HCT116 (cell line): ENCODE results near the gene FOXF1. TPM values are rescaled to one million over a fixed set of nuclear protein-coding genes. Genes with fewer than 3 reads are reported as not detected.

Experiments
- ATAC-seq: fragments of 200-7000 bp; cut with Tn5 transposase; 2 replicates; pipeline ENCODE4 v1.9.1; 2020; ENCODE audit warnings: mild to moderate bottlenecking, moderate library complexity
- BruUV-seq: library from RNA; stranded (reverse); fragments of 400-500 nt; replicated peaks from 2 replicates; lab custom pipeline; 2021; lab: Mats Ljungman, UMichigan
- CTCF ChIA-PET: fragments of 300-600 bp; sonication (Branson Sonifier 250); formaldehyde crosslinking; loops from one replicate; lab custom pipeline; 2021; ENCODE audit warnings: antibody characterized with exemption; lab: Charles Lee
- POLR2A ChIA-PET: fragments of 300-600, 350-600 bp; sonication (Branson Sonifier 250); formaldehyde crosslinking; loops from one replicate; lab custom pipeline; 2021; ENCODE audit warnings: antibody characterized with exemption; lab: Charles Lee
- RAD21 ChIA-PET, 2 experiments: fragments of 300-600 bp; sonication (Branson Sonifier 250); formaldehyde crosslinking; loops; one replicate each; lab custom pipeline; 2023; ENCODE audit warnings: low total read pairs in 2 of 2; ENCODE audit not compliant: uncharacterized antibody in 2 of 2, unreplicated experiment in 2 of 2, low non-redundant PET in 1 of 2; lab: Charles Lee
- DNase-seq: peaks from one replicate; pipeline ENCODE4 v3.0.0-alpha.2; 2010; ENCODE audit warnings: low read depth, low spot score
- H2AFZ ChIP-seq: fragments of 200-600 bp; shearing (Covaris generic), sonication (generic); 2 replicates; pipeline ENCODE4 v1.6.1; 2017; ENCODE audit warnings: low read depth, mixed run types, mixed read lengths, antibody characterized with exemption, low read length; ENCODE audit not compliant: poor library complexity, severe bottlenecking
- H3K27ac ChIP-seq: 2 replicates; pipeline ENCODE4 v1.5.1; 2012; ENCODE audit warnings: low read depth, low read length
- H3K27me3 ChIP-seq: fragments of 200-600 bp; sonication (generic); 2 replicates; pipeline ENCODE4 v1.6.1; 2016; ENCODE audit warnings: mixed run types, low read length, mixed read lengths; ENCODE audit not compliant: insufficient read depth
- H3K36me3 ChIP-seq, 2 experiments: fragments of 200-500 bp in 1 of 2; fragments of 200-600 bp in 1 of 2; sonication (Bioruptor generic) in 1 of 2; sonication (generic) in 1 of 2; 2 replicates each; pipeline versions ENCODE4 v1.5.1 to v1.6.1; 2014 to 2016; ENCODE audit warnings: low read length in 2 of 2, inconsistent platforms in 1 of 2, mixed read lengths in 1 of 2, mixed run types in 1 of 2; ENCODE audit not compliant: insufficient read depth in 2 of 2, control insufficient read depth in 1 of 2
- H3K4me1 ChIP-seq, 2 experiments: fragments of 200-600 bp in 1 of 2; sonication (generic) in 1 of 2; 2 replicates each; pipeline versions ENCODE4 v1.5.1 to v1.6.1; 2012 to 2017; ENCODE audit warnings: low read length in 2 of 2, inconsistent platforms in 1 of 2, mild to moderate bottlenecking in 1 of 2, mixed read lengths in 1 of 2, mixed run types in 1 of 2, moderate library complexity in 1 of 2; ENCODE audit not compliant: insufficient read depth in 2 of 2, control insufficient read depth in 1 of 2
- H3K4me2 ChIP-seq: fragments of 200-600 bp; sonication (generic); 2 replicates; pipeline ENCODE4 v1.6.1; 2017; ENCODE audit warnings: mixed run types, low read length, mixed read lengths
- H3K4me3 ChIP-seq, 2 experiments: fragments of 200-600 bp in 1 of 2; sonication (generic) in 1 of 2; replicated peaks in 1 of 2; 2 replicates each; pipeline ENCODE4 v1.5.1; 2011 to 2016; ENCODE audit warnings: low read length in 2 of 2, control low read depth in 1 of 2, low read depth in 1 of 2, mild to moderate bottlenecking in 1 of 2, mixed read lengths in 1 of 2, mixed run types in 1 of 2
- H3K79me2 ChIP-seq: fragments of 200-600 bp; sonication (generic); 2 replicates; pipeline ENCODE4 v1.6.1; 2017; ENCODE audit warnings: mild to moderate bottlenecking, mixed run types, low read length, moderate library complexity, mixed read lengths; ENCODE audit not compliant: insufficient read depth
- H3K9ac ChIP-seq: fragments of 200-600 bp; sonication (generic); 2 replicates; pipeline ENCODE4 v1.6.1; 2016; ENCODE audit warnings: low read length, mixed read lengths
- H3K9me2 ChIP-seq: fragments of 200-600 bp; sonication (generic), shearing (Covaris generic); 2 replicates; pipeline ENCODE4 v1.6.1; 2017; ENCODE audit warnings: mixed run types, mild to moderate bottlenecking, moderate library complexity; ENCODE audit not compliant: insufficient read depth
- H3K9me3 ChIP-seq, 2 experiments: fragments of 200-500 bp in 1 of 2; fragments of 200-600 bp in 1 of 2; sonication (Bioruptor generic) in 1 of 2; sonication (generic) in 1 of 2; 2 replicates each; pipeline ENCODE4 v1.6.1; 2014 to 2017; ENCODE audit warnings: low read length in 2 of 2, mixed read lengths in 2 of 2, inconsistent platforms in 1 of 2, low read depth in 1 of 2, mild to moderate bottlenecking in 1 of 2, mixed run types in 1 of 2, moderate library complexity in 1 of 2; ENCODE audit not compliant: control insufficient read depth in 1 of 2, insufficient read depth in 1 of 2
- H4K20me1 ChIP-seq: fragments of 200-600 bp; sonication (generic), shearing (Covaris generic); 2 replicates; pipeline ENCODE4 v1.6.1; 2017; ENCODE audit warnings: mixed run types, mild to moderate bottlenecking, moderate library complexity; ENCODE audit not compliant: insufficient read depth
- CBX3 ChIP-seq: IDR thresholded peaks from 2 replicates; pipeline ENCODE4 v1.6.1; 2012; ENCODE audit warnings: low read depth
- EGR1 ChIP-seq: IDR thresholded peaks from 2 replicates; pipeline ENCODE4 v1.6.1; 2012; ENCODE audit warnings: low read depth
- ELF1 ChIP-seq: IDR thresholded peaks from 2 replicates; pipeline ENCODE4 v1.6.1; 2012; ENCODE audit warnings: low read depth, borderline replicate concordance
- EZH2 ChIP-seq: fragments of 200-600 bp; sonication (generic); IDR thresholded peaks from 2 replicates; pipeline ENCODE4 v1.6.1; 2017; ENCODE audit warnings: antibody characterized with exemption, mixed run types
- EZH2phosphoT487 ChIP-seq: fragments of 200-600 bp; IDR thresholded peaks from 2 replicates; pipeline ENCODE4 v1.6.1; 2018; ENCODE audit warnings: antibody characterized with exemption, borderline replicate concordance
- JUND ChIP-seq: IDR thresholded peaks from 2 replicates; pipeline ENCODE4 v1.6.1; 2012
- POLR2A ChIP-seq: IDR thresholded peaks from 2 replicates; pipeline ENCODE4 v1.7.0; 2011; ENCODE audit warnings: borderline replicate concordance; ENCODE audit not compliant: insufficient read depth, insufficient read length; ENCODE audit errors: extremely low read depth
- POLR2AphosphoS5 ChIP-seq: IDR thresholded peaks from 2 replicates; pipeline ENCODE4 v1.6.1; 2011; ENCODE audit warnings: mild to moderate bottlenecking, low read depth, low read length, moderate library complexity
- RAD21 ChIP-seq: IDR thresholded peaks from 2 replicates; pipeline ENCODE4 v1.6.1; 2012; ENCODE audit warnings: low read depth, mild to moderate bottlenecking
- SIN3A ChIP-seq: IDR thresholded peaks from 2 replicates; pipeline ENCODE4 v1.6.1; 2012; ENCODE audit warnings: low read depth
- SP1 ChIP-seq: IDR thresholded peaks from 2 replicates; pipeline ENCODE4 v1.6.1; 2012; ENCODE audit warnings: low read depth
- SRF ChIP-seq: IDR thresholded peaks from 2 replicates; pipeline ENCODE4 v1.6.1; 2012; ENCODE audit warnings: low read depth
- TCF7L2 ChIP-seq: IDR thresholded peaks from 2 replicates; pipeline ENCODE4 v1.7.0; 2011; ENCODE audit warnings: borderline replicate concordance, inconsistent platforms; ENCODE audit not compliant: insufficient read depth, insufficient read length; ENCODE audit errors: extremely low read depth
- YY1 ChIP-seq: IDR thresholded peaks from 2 replicates; pipeline ENCODE4 v1.6.1; 2011; ENCODE audit warnings: low read length, low read depth, moderate library complexity, mild to moderate bottlenecking; ENCODE audit not compliant: insufficient replicate concordance; ENCODE audit errors: extremely low read depth
- ZFX ChIP-seq: fragments of 450-650 bp; IDR thresholded peaks from 2 replicates; pipeline ENCODE4 v1.6.1; 2017
- ZNF274 ChIP-seq: fragments of 200-500 bp; sonication (Bioruptor generic); IDR thresholded peaks from 2 replicates; pipeline ENCODE4 v1.6.1; 2014; ENCODE audit warnings: mild to moderate bottlenecking, low read depth, low read length, inconsistent platforms
- intact Hi-C: fragments of 100-400 bp; cut with micrococcal nuclease; formaldehyde crosslinking; loops from 2 replicates; pipeline ENCODE4 v1.10.0; 2022
- total RNA-seq: library from RNA; stranded (reverse); gene quantifications from one replicate; pipeline ENCODE4 v1.2.1, GENCODE V29; 2021; ENCODE audit not compliant: unreplicated experiment
- TF ChIP-seq, protein P1 (sequence below): IDR thresholded peaks from 2 replicates; pipeline ENCODE4 v1.6.1; 2012
- TF ChIP-seq, protein P2 (sequence below): IDR thresholded peaks from 2 replicates; pipeline ENCODE4 v1.6.1; 2012
- TF ChIP-seq, protein P3 (sequence below): IDR thresholded peaks from 2 replicates; pipeline ENCODE4 v1.6.1; 2011; ENCODE audit warnings: mild to moderate bottlenecking, low read length, moderate library complexity; ENCODE audit not compliant: insufficient replicate concordance; ENCODE audit errors: extremely low read depth

The FOXF1 gene
- total RNA-seq, 1 experiment from 2014 or later: 2.4 TPM

DNA sequence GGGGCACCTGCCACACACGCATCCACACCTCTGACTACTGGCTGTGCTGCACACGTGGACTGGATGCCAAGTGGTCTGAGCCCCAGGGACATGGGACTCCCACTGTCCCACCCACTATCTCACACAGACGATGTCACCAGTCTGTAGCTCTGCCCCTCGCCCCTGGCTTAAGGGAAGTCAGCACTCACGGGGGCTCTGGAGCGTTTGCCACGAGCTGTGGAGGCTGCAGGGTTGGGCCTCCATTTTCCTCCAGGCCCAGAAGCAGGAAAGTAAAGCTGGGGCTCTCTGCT lies 22.1 kb downstream of the FOXF1 start:
- Histone ChIP-seq H3K27ac (no peak overlapping the region), H3K4me3 (no peak overlapping the region), H3K27me3 (no peaks in the 10 kb centered on the region), H4K20me1 (no peaks in the 10 kb centered on the region), H3K36me3 (peaks cover under 1 to 10% of the 10 kb centered on the region in 2 experiments; a peak in 2 of 4 replicates), H3K79me2 (no peaks in the 10 kb centered on the region), H3K9me2 (no peaks in the 10 kb centered on the region), H3K4me1 (peaks cover 0 to 8% of the 10 kb centered on the region in 2 experiments; a peak in 1 of 4 replicates), H2AFZ (no peak overlapping the region), H3K4me2 (no peak overlapping the region), H3K9ac (no peak overlapping the region), H3K9me3 (no peaks in the 10 kb centered on the region)
- ATAC-seq (no peak), DNase-seq (no peak)
- TF ChIP-seq SRF (no peak), POLR2A (no peak), EZH2 (no peak), ZFX (no peak), JUND (no peak), YY1 (no peak), RAD21 (no peak), ZNF274 (no peak), CBX3 (no peak), ELF1 (no peak), SIN3A (no peak), EGR1 (no peak), POLR2AphosphoS5 (no peak), TCF7L2 (no peak), EZH2phosphoT487 (no peak), SP1 (no peak)
- TF ChIP-seq, protein P1, sequence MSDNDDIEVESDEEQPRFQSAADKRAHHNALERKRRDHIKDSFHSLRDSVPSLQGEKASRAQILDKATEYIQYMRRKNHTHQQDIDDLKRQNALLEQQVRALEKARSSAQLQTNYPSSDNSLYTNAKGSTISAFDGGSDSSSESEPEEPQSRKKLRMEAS: no peak
- TF ChIP-seq, protein P2, sequence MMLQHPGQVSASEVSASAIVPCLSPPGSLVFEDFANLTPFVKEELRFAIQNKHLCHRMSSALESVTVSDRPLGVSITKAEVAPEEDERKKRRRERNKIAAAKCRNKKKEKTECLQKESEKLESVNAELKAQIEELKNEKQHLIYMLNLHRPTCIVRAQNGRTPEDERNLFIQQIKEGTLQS: no peak
- TF ChIP-seq, protein P3, sequence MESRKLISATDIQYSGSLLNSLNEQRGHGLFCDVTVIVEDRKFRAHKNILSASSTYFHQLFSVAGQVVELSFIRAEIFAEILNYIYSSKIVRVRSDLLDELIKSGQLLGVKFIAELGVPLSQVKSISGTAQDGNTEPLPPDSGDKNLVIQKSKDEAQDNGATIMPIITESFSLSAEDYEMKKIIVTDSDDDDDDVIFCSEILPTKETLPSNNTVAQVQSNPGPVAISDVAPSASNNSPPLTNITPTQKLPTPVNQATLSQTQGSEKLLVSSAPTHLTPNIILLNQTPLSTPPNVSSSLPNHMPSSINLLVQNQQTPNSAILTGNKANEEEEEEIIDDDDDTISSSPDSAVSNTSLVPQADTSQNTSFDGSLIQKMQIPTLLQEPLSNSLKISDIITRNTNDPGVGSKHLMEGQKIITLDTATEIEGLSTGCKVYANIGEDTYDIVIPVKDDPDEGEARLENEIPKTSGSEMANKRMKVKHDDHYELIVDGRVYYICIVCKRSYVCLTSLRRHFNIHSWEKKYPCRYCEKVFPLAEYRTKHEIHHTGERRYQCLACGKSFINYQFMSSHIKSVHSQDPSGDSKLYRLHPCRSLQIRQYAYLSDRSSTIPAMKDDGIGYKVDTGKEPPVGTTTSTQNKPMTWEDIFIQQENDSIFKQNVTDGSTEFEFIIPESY: no peak
- BruUV-seq: no TSS peak
- CTCF ChIA-PET: no interaction called here
- intact Hi-C loops: no loop called here
- RAD21 ChIA-PET: no interaction called here
- POLR2A ChIA-PET: no interaction called here
